ENCODE results near the gene AURKB.
"Not testable (repeated sequence)": the region's sequence is repeated elsewhere in the genome, so short reads cannot be mapped to it uniquely, and the experiment has no call there.

AURKB gene

DNA sequence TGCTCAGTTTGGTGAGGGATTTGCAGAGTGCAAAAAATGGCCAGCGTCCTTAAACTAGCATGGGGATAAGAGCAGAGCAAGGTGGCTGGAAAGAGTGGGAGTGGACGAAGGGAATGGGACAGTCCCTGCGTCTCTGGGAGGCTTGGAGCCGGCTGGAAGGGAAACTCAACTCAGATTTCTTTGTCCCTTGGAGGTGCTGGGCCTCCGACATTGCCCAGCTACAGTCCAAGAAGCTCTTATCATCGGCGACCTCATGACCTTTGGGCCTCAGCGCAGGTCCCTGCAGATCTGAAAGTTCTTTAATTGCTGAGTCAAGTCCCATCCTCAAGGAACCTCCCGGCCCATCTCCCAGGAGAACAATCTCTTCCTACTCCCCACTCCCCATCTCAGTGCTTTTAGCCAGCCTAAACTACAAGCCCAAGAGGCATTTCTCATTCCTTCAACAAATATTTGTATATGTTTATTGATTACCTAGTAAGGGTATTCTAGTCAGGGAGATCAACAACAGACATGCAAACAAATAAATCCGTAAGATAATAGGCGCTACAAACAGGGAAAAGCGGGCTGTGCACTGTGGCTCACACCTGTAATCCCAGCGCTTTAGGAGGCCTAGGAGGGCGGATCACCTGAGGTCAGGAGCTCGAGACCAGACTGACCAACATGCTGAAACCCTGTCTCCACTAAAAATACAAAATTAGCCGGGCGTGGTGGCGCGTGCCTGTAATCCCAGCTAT is 33.2 kb downstream of the AURKB start:
- Histone ChIP-seq H3K36me3 (ENCODE audit: control insufficient read depth, insufficient read depth, low read length) (no peaks in the 10 kb centered on the region), H3K27me3 (ENCODE audit: control insufficient read depth, insufficient read depth, low read length) (no peaks in the 10 kb centered on the region), H3K9me3 (ENCODE audit: control insufficient read depth, insufficient read depth, low read length) (no peaks in the 10 kb centered on the region), H3K4me1 (ENCODE audit: control insufficient read depth, insufficient read depth, low read length) (peaks cover 12% of the 10 kb centered on the region), H3K4me3 (ENCODE audit: low read depth, low read length) (peak overlapping the region; percentile 90), H3K9ac (ENCODE audit: low read depth, low read length) (peak overlapping the region; percentile 70)

DNA sequence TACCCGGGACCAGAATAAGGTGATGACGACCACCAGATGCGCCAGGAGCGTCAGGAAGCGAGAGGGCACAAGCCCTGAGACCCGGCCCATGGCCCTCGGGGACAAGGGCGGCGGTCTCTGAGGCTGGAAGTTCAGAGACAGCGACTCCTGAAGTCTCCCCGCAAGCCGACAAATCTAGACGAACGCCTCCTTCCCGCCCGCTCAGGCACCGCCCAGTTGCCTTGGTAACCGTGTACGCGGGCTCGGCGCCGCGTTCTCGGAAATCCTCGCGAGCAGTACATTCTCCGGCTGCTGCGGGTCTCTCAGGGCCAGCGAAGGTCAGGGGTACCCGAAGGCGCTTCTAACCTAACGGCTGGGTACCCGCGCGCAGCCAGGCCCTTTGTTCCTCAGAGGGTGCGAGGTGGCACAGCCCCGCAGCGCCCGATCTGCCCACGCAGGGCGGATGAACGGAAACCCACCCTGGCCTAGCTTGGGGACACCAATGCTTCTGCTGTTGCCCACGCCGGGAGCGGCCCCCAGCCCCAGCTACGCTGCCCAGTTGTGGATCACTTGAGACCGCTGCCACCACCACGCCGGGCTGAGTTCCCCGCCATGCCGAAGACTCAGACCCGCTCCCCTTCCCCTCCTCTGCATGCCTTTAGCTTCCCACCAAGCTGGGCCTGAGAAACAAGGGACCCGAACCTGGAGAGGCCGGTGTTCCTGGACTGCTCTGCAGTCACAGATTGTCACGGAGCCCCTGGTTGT is 34.0 kb downstream of the AURKB start, which contains the start of gene TMEM107:
Gene TMEM107 (minus strand): TSS at position 184 of the 744 bp plus-strand sequence. CDS start 94 bp downstream, at position 90.
- Histone ChIP-seq H3K4me3 (ENCODE audit: low read depth, low read length) (peak within 1 kb of the TSS; percentile 90), H3K4me1 (ENCODE audit: control insufficient read depth, insufficient read depth, low read length) (peaks cover 12% of the 10 kb centered on the region), H3K27me3 (ENCODE audit: control insufficient read depth, insufficient read depth, low read length) (no peaks in the 10 kb centered on the region), H3K9ac (ENCODE audit: low read depth, low read length) (peak within 1 kb of the TSS; percentile 70), H3K9me3 (ENCODE audit: control insufficient read depth, insufficient read depth, low read length) (no peaks in the 10 kb centered on the region), H3K36me3 (ENCODE audit: control insufficient read depth, insufficient read depth, low read length) (no peaks in the 10 kb centered on the region)

DNA sequence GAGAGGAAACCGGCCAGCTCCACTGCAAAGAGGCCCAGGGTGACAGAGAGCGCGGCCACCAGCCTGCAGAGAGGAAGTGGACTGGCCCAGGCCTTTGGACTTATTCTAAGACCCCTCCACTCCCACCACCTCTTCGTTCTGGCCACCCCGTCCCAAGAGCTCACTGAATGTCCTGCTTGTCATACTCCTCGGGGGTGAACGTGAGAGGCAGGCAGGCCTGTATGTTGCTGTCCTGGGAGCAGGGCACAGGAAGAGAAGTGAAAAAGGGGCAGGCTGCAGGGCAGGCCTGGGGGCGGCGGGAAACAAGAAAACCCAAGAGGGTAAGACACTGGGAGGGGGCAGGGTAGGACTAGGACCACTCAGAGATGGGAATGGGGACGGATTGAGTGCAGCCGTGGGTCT is 34.6 kb downstream of the AURKB start:
- Histone ChIP-seq H3K9ac (ENCODE audit: low read depth, low read length) (peak overlapping the region; percentile 56), H3K36me3 (ENCODE audit: control insufficient read depth, insufficient read depth, low read length) (no peaks in the 10 kb centered on the region), H3K4me1 (ENCODE audit: control insufficient read depth, insufficient read depth, low read length) (peaks cover 12% of the 10 kb centered on the region), H3K9me3 (ENCODE audit: control insufficient read depth, insufficient read depth, low read length) (no peaks in the 10 kb centered on the region), H3K4me3 (ENCODE audit: low read depth, low read length) (peak overlapping the region; percentile 90), H3K27me3 (ENCODE audit: control insufficient read depth, insufficient read depth, low read length) (no peaks in the 10 kb centered on the region)

DNA sequence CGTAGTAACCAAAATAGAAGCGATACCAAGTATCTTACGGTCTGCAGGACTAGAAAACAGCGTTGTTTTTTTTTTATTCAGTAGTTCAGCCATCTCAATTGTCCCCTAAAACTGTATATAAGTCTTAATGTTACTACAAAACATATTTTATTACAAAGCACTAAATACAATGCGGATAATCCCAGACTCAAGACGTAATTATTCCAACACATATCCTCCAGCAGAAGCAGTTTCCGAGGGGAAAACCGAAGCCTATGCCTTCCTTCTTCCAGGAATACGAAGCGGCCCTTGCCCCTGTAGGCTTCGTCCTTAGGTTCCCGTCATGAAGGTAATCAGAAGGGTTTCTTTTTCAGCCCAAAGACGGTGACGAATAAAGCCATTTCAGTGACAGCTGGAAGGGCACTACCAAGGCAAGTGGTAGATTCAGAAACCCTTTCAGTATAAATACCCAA is 36.5 kb downstream of the AURKB start:
- Histone ChIP-seq H3K4me3 (ENCODE audit: low read depth, low read length) (peak overlapping the region; percentile 57), H3K9me3 (ENCODE audit: control insufficient read depth, insufficient read depth, low read length) (no peaks in the 10 kb centered on the region), H3K9ac (ENCODE audit: low read depth, low read length) (peak overlapping the region; percentile 16), H3K27me3 (ENCODE audit: control insufficient read depth, insufficient read depth, low read length) (no peaks in the 10 kb centered on the region), H3K4me1 (ENCODE audit: control insufficient read depth, insufficient read depth, low read length) (peaks cover 12% of the 10 kb centered on the region), H3K36me3 (ENCODE audit: control insufficient read depth, insufficient read depth, low read length) (no peaks in the 10 kb centered on the region)

DNA sequence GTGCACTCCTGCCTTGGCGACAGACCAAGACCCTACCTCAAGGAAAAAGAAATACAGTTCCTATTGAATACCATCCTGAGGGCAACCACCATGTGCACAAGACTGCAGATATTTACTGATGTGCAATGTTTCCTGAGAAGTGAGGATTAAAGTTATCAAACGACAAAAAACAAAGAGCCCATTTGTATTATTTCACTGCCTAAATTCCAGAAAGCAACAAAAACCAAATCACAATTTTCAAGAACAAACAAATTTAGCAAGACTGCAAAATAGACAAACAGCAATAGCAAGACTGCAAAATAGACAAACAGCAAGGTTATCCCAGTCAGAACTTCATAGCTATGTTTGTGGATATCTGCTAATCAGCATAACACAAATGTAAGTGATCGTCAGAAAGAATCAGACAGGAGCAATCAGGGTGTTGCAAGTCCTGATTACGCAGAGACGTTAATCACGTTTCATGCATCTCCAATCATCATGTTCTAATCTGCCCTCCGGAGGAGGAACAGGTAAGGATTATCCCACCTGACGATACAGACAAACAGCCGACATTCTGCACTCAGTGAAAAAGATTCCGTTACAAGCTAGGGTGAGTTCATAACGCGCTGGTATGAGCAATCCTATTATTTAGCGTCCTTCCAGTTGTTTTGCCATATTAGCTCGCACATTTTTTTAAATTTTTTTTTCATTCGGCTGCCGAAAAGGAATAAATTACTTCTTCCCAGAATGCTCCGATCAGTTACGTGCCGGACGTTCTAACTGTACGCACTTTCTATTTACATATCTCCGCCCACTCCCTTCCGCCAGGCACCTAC is 37.1 kb downstream of the AURKB start:
- peak overlapping the region; percentile 96 for H3K9ac ChIP-seq (ENCODE audit: low read depth, low read length)
- H3K36me3 ChIP-seq (ENCODE audit: control insufficient read depth, insufficient read depth, low read length): no peaks in the 10 kb centered on the region

DNA sequence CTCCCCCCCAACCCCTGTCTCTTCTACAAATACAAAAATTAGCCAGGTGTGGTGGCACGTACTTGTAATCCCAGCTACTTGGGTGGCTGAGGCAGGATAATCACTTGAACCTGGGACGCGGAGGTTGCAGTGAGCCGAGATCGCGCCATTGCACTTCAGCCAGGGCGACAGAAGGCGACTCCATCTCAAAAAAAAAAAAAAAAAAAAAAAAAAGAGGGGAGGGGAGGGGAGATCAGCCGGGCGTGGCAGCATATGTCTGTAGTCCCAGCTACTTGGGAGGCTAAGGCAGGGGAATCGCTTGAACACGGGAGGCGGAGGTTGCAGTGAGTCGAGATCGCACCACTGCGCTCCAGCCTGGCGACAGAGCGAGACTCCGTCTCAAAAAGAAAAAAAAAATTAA is 40.2 kb downstream of the AURKB start:
- not testable (repeated sequence) for H3K9ac ChIP-seq (ENCODE audit: low read depth, low read length); H3K9me3 ChIP-seq (ENCODE audit: control insufficient read depth, insufficient read depth, low read length); H3K36me3 ChIP-seq (ENCODE audit: control insufficient read depth, insufficient read depth, low read length); H3K4me1 ChIP-seq (ENCODE audit: control insufficient read depth, insufficient read depth, low read length); H3K27me3 ChIP-seq (ENCODE audit: control insufficient read depth, insufficient read depth, low read length); H3K4me3 ChIP-seq (ENCODE audit: low read depth, low read length)

More for the DNA sequence above, 37.1 kb downstream of the AURKB start:
- Histone ChIP-seq H3K4me3 (ENCODE audit: low read depth, low read length) (peak overlapping the region; percentile 57), H3K9me3 (ENCODE audit: control insufficient read depth, insufficient read depth, low read length) (no peaks in the 10 kb centered on the region), H3K4me1 (ENCODE audit: control insufficient read depth, insufficient read depth, low read length) (peaks cover 12% of the 10 kb centered on the region), H3K27me3 (ENCODE audit: control insufficient read depth, insufficient read depth, low read length) (no peaks in the 10 kb centered on the region)

DNA sequence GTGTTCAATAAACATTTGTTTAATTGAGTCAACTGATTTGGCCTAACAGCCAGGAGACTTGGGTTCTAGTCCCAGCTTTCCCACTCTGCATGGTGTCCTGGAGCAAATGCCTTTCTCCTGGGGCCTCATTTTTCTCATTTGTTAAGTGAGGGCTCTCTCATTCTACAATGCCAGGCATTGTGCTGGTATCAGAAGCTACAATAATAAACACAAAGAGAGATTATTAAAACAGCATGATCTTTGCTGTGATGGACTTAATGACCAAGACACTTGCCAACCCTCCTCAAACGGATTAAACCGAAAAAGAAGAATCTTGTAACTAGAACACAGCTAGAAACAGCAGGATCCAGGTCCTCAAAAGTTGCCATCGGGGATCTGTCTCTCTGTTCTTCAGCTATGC is 42.8 kb downstream of the AURKB start:
- Histone ChIP-seq H3K4me1 (ENCODE audit: control insufficient read depth, insufficient read depth, low read length) (peaks cover 12% of the 10 kb centered on the region), H3K4me3 (ENCODE audit: low read depth, low read length) (no peak overlapping the region), H3K27me3 (ENCODE audit: control insufficient read depth, insufficient read depth, low read length) (no peaks in the 10 kb centered on the region), H3K36me3 (ENCODE audit: control insufficient read depth, insufficient read depth, low read length) (no peaks in the 10 kb centered on the region), H3K9ac (ENCODE audit: low read depth, low read length) (no peak overlapping the region), H3K9me3 (ENCODE audit: control insufficient read depth, insufficient read depth, low read length) (no peaks in the 10 kb centered on the region)

DNA sequence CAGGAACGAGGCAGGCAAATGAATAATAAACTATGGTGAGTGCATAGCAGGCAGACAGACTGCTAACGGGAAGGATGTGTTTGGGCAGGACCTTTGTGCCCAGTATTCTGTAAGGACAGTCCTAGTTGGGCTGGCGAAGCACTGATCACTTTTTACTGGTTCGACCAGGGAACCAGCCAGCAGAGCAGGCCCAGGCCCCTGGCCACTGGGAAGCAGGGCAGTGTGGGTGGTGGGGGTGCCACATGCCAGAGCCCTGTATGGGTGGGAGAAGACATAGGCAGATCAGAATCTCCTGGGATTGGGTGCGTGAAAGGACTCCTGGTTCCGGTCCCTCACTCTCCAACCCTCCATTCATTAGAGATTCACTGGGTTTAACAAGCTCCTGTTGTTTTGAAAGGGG is 43.6 kb downstream of the AURKB start:
- Histone ChIP-seq H3K9me3 (ENCODE audit: control insufficient read depth, insufficient read depth, low read length) (no peaks in the 10 kb centered on the region), H3K9ac (ENCODE audit: low read depth, low read length) (no peak overlapping the region), H3K36me3 (ENCODE audit: control insufficient read depth, insufficient read depth, low read length) (no peaks in the 10 kb centered on the region), H3K27me3 (ENCODE audit: control insufficient read depth, insufficient read depth, low read length) (no peaks in the 10 kb centered on the region), H3K4me3 (ENCODE audit: low read depth, low read length) (no peak overlapping the region), H3K4me1 (ENCODE audit: control insufficient read depth, insufficient read depth, low read length) (peaks cover 12% of the 10 kb centered on the region)

DNA sequence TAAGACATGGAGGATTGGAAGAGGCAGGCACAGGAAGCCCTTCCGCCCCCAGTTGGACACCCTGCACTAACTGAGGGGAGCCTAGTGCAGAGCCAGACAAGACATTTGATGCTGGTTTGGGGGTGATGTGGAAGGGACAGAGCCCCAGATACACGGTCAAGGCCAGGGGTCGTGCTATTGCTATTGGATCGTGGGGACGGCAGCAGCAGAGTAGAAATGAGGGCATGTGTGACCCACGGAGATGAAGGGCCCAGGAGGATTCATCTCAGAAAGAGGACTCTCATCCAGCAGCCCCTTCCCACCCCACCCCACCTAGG is 45.6 kb downstream of the AURKB start:
- Histone ChIP-seq H3K27me3 (ENCODE audit: control insufficient read depth, insufficient read depth, low read length) (no peaks in the 10 kb centered on the region), H3K36me3 (ENCODE audit: control insufficient read depth, insufficient read depth, low read length) (peaks cover 3% of the 10 kb centered on the region), H3K4me3 (ENCODE audit: low read depth, low read length) (peak overlapping the region; percentile 73), H3K9ac (ENCODE audit: low read depth, low read length) (no peak overlapping the region), H3K9me3 (ENCODE audit: control insufficient read depth, insufficient read depth, low read length) (no peaks in the 10 kb centered on the region), H3K4me1 (ENCODE audit: control insufficient read depth, insufficient read depth, low read length) (peaks cover 16% of the 10 kb centered on the region)

DNA sequence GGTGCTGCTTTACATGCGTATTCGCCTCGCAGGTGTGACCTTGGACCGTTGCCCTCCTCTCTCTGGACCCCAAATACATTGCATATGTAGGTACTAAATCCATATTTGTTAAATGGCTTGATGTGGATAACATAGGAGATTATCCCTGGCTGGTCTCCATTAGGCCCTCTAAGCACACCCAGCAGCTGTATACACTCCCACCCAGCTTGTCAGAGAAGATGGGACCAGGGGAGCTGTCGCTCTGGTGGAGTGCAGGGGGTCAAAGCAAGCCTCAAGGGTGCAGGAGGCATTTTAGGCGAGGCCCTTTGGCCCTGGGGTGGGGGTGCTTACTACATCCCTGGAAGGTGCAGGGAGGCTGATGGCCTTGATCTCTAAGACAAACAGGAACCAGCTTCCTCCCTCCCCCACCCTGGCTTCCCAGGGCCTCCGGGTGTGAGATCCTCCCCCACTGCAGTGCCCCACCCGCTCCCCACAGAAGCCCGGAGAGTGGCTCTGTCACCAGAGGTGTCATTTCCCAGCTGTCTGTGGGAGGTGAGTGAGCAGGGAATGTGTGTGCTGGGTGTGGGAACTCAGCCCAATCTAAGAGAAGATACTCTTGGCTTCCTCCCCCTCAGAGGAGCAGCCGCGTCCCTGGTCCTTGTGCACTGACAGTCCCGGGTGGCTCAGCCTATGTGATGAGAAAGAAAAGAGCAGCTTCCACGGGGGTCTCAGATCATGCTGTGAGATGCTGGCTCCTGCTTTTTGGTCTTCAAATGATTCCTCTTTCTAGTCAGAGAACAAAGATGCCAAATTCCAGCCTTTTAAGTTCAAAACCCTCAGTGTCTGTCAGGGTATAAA is 46.2 kb downstream of the AURKB start:
- no peaks in the 10 kb centered on the region for H3K27me3 ChIP-seq (ENCODE audit: control insufficient read depth, insufficient read depth, low read length)
- H3K4me3 ChIP-seq (ENCODE audit: low read depth, low read length): peak overlapping the region; percentile 73
- no peaks in the 10 kb centered on the region for H3K9me3 ChIP-seq (ENCODE audit: control insufficient read depth, insufficient read depth, low read length)
- peaks cover 3% of the 10 kb centered on the region for H3K36me3 ChIP-seq (ENCODE audit: control insufficient read depth, insufficient read depth, low read length)
- no peak overlapping the region for H3K9ac ChIP-seq (ENCODE audit: low read depth, low read length)
- H3K4me1 ChIP-seq (ENCODE audit: control insufficient read depth, insufficient read depth, low read length): peaks cover 16% of the 10 kb centered on the region

All from iPS-15b (cell line).